Spinal cord (tissue), 10 donors: ENCODE results near the gene PC. TPM values are rescaled to one million over a fixed set of nuclear protein-coding genes. Genes with fewer than 3 reads are reported as not detected.

ENCODE experiments used
- DNase-seq, 6 donors: peaks; one replicate each; pipeline versions ENCODE4 v3.0.0 to v3.0.0-alpha.2; 2013 to 2015; ENCODE audit warnings: low spot score in 6 of 6, low read depth in 4 of 6
- H3K27ac ChIP-seq: one replicate; pipeline ENCODE4 v1.5.1; 2013; ENCODE audit warnings: low read depth, low read length, control low read depth
- H3K27me3 ChIP-seq: one replicate; pipeline ENCODE4 v1.6.1; 2013; ENCODE audit warnings: low read length; ENCODE audit not compliant: control insufficient read depth, insufficient read depth
- H3K36me3 ChIP-seq: one replicate; pipeline ENCODE4 v1.6.1; 2013; ENCODE audit warnings: low read length; ENCODE audit not compliant: control insufficient read depth, insufficient read depth
- H3K4me1 ChIP-seq: one replicate; pipeline ENCODE4 v1.6.1; 2013; ENCODE audit warnings: low read length; ENCODE audit not compliant: control insufficient read depth, insufficient read depth
- H3K4me3 ChIP-seq: one replicate; pipeline ENCODE4 v1.5.1; 2013; ENCODE audit warnings: low read depth, low read length, control low read depth
- H3K9me3 ChIP-seq: one replicate; pipeline ENCODE4 v1.6.1; 2013; ENCODE audit warnings: low read length; ENCODE audit not compliant: control insufficient read depth, insufficient read depth
- WGBS: methylation state at CpG from one replicate; pipeline ENCODE4 v1.1.5; 2013; ENCODE audit warnings: missing lambda C conversion rate; ENCODE audit not compliant: insufficient coverage; 5-methylcytosine and 5-hydroxymethylcytosine counted together
- polyA plus RNA-seq, 2 donors: library from polyadenylated mRNA; unstranded; fragments of 120-200 nt; gene quantifications; one replicate each; pipeline ENCODE4 v1.2.1, GENCODE V29; 2013; ENCODE audit not compliant: insufficient read length in 2 of 2
- total RNA-seq, 2 donors: library from RNA; depleted of rRNA in 1 of 2; stranded (reverse); fragments of 120-200 nt in 1 of 2; fragments of >200 nt in 1 of 2; gene quantifications; one replicate each; pipeline versions ENCODE4 v1.2.3 to v1.2.4, GENCODE V29; 2013 to 2014
- donor health status: healthy.

PC gene
- total and polyA plus RNA-seq, 4 donors, result 33.9 to 71.8 (median 54.5) TPM

GRCh38 chr11:66892911-66893310 lies 65.3 kb downstream of the PC start:
- Histone ChIP-seq H3K9me3 (no peaks in the 10 kb centered on the region), H3K27ac (no peak overlapping the region), H3K27me3 (no peaks in the 10 kb centered on the region), H3K4me1 (peaks cover 17% of the 10 kb centered on the region), H3K36me3 (peaks cover 3% of the 10 kb centered on the region), H3K4me3 (no peak overlapping the region)
- DNase-seq, result no peak
- WGBS, result 14% methylated on average over 3 of the region's 6 CpGs

- H3K27ac ChIP-seq, result no peak overlapping the region
- DNase-seq, result no peak
Observed at GRCh38 chr11:66891851-66892660, 66.1 kb downstream of the PC start.

GRCh38 chr11:66889960-66890359 lies 68.2 kb downstream of the PC start:
- DNase-seq, result no peak
- H3K36me3 ChIP-seq, result peaks cover 8% of the 10 kb centered on the region
- no peaks in the 10 kb centered on the region for H3K9me3 ChIP-seq
- no peaks in the 10 kb centered on the region for H3K27me3 ChIP-seq
- 50% methylated on average over 8 of the region's 8 CpGs for WGBS
- H3K4me3 ChIP-seq, result no peak overlapping the region
- H3K4me1 ChIP-seq, result peaks cover 40% of the 10 kb centered on the region
- no peak overlapping the region for H3K27ac ChIP-seq

More at GRCh38 chr11:66891851-66892660, 66.1 kb downstream of the PC start:
- H3K36me3 ChIP-seq, result peaks cover 6% of the 10 kb centered on the region
- H3K9me3 ChIP-seq, result no peaks in the 10 kb centered on the region
- peaks cover 23% of the 10 kb centered on the region for H3K4me1 ChIP-seq
- H3K4me3 ChIP-seq, result no peak overlapping the region
- no peaks in the 10 kb centered on the region for H3K27me3 ChIP-seq
- WGBS, result 86% methylated on average over 7 of the region's 14 CpGs

- Histone ChIP-seq H3K27me3 (no peaks in the 10 kb centered on the region), H3K36me3 (peaks cover 8% of the 10 kb centered on the region), H3K4me1 (peaks cover 50% of the 10 kb centered on the region), H3K27ac (no peak overlapping the region), H3K9me3 (no peaks in the 10 kb centered on the region), H3K4me3 (no peak overlapping the region)
- 90% methylated on average over 8 of the region's 10 CpGs for whole genome bisulfite sequencing
- no peak for DNase-seq
Observed at GRCh38 chr11:66888282-66888681, 69.9 kb downstream of the PC start.

- no peaks in the 10 kb centered on the region for H3K9me3 ChIP-seq
- WGBS, result 77% methylated on average over 11 of the region's 11 CpGs
- peak overlapping the region; percentile 25 for H3K27ac ChIP-seq
- H3K4me1 ChIP-seq, result peaks cover 53% of the 10 kb centered on the region
- H3K27me3 ChIP-seq, result no peaks in the 10 kb centered on the region
- peaks cover 9% of the 10 kb centered on the region for H3K36me3 ChIP-seq
- H3K4me3 ChIP-seq, result no peak overlapping the region
- DNase-seq, result no peak
Observed at GRCh38 chr11:66887526-66887925, 70.7 kb downstream of the PC start.

GRCh38 chr11:66886671-66887221 lies 71.4 kb downstream of the PC start:
- Histone ChIP-seq H3K4me1 (peaks cover 61% of the 10 kb centered on the region), H3K9me3 (no peaks in the 10 kb centered on the region), H3K4me3 (no peak overlapping the region), H3K27ac (no peak overlapping the region), H3K27me3 (no peaks in the 10 kb centered on the region), H3K36me3 (peaks cover 11% of the 10 kb centered on the region)
- WGBS, result 93% methylated on average over 14 of the region's 15 CpGs
- DNase-seq, result no peak

- H3K4me1 ChIP-seq, result peaks cover 68% of the 10 kb centered on the region
- H3K4me3 ChIP-seq, result no peak overlapping the region
- H3K27me3 ChIP-seq, result no peaks in the 10 kb centered on the region
- H3K9me3 ChIP-seq, result no peaks in the 10 kb centered on the region
- WGBS, result 71% methylated on average over 11 of the region's 11 CpGs
- no peak for DNase-seq
- peaks cover 11% of the 10 kb centered on the region for H3K36me3 ChIP-seq
- no peak overlapping the region for H3K27ac ChIP-seq
Observed at GRCh38 chr11:66885950-66886440, 72.2 kb downstream of the PC start.

- Histone ChIP-seq H3K27me3 (no peaks in the 10 kb centered on the region), H3K36me3 (peaks cover 11% of the 10 kb centered on the region), H3K9me3 (no peaks in the 10 kb centered on the region), H3K27ac (no peak overlapping the region), H3K4me1 (peaks cover 74% of the 10 kb centered on the region), H3K4me3 (no peak overlapping the region)
- DNase-seq, result no peak
- WGBS, result 91% methylated on average over 4 of the region's 4 CpGs
Observed at GRCh38 chr11:66885469-66885868, 72.7 kb downstream of the PC start.

GRCh38 chr11:66884443-66884842 lies 73.7 kb downstream of the PC start:
- Histone ChIP-seq H3K9me3 (no peaks in the 10 kb centered on the region), H3K27me3 (no peaks in the 10 kb centered on the region), H3K4me3 (no peak overlapping the region), H3K27ac (no peak overlapping the region), H3K4me1 (peaks cover 84% of the 10 kb centered on the region), H3K36me3 (peaks cover 11% of the 10 kb centered on the region)
- no peak for DNase-seq
- 97% methylated on average over 3 of the region's 4 CpGs for WGBS
